GM19193 (cell line): ENCODE measurements around the gene CPNE4.

Experiments
- POLR2A ChIP-seq: IDR thresholded peaks from 4 replicates; pipeline ENCODE4 v1.6.1; 2011; ENCODE audit not compliant: insufficient read depth, insufficient read length; ENCODE audit errors: extremely low read depth

The CPNE4 gene

GRCh38 chr3:131778526-131778925 is 256.3 kb downstream of the CPNE4 start:
- no peak for TF ChIP-seq POLR2A

GRCh38 chr3:131775650-131776049 is 259.2 kb downstream of the CPNE4 start:
- no peak for TF ChIP-seq POLR2A

GRCh38 chr3:131772269-131773026 is 262.4 kb downstream of the CPNE4 start:
- no peak for TF ChIP-seq POLR2A

- TF ChIP-seq POLR2A: no peak
Observed at GRCh38 chr3:131762981-131763564, 271.7 kb downstream of the CPNE4 start.

GRCh38 chr3:131756405-131756804 is 278.4 kb downstream of the CPNE4 start:
- no peak for TF ChIP-seq POLR2A

- no peak for TF ChIP-seq POLR2A
Observed at GRCh38 chr3:131755380-131755779, 279.4 kb downstream of the CPNE4 start.

GRCh38 chr3:131750256-131750655 is 284.6 kb downstream of the CPNE4 start:
- no peak for TF ChIP-seq POLR2A

- no peak for TF ChIP-seq POLR2A
Observed at GRCh38 chr3:131749826-131750225, 285.0 kb downstream of the CPNE4 start.

- TF ChIP-seq POLR2A: no peak
Observed at GRCh38 chr3:131747466-131747865, 287.3 kb downstream of the CPNE4 start.

GRCh38 chr3:131744765-131745164 is 290.0 kb downstream of the CPNE4 start:
- no peak for TF ChIP-seq POLR2A

- TF ChIP-seq POLR2A: no peak
Observed at GRCh38 chr3:131743126-131743525, 291.7 kb downstream of the CPNE4 start.

GRCh38 chr3:131739211-131739610 is 295.6 kb downstream of the CPNE4 start:
- no peak for TF ChIP-seq POLR2A

- no peak for TF ChIP-seq POLR2A
Observed at GRCh38 chr3:131738095-131738494, 296.7 kb downstream of the CPNE4 start.

- no peak for TF ChIP-seq POLR2A
Observed at GRCh38 chr3:131735544-131735943, 299.3 kb downstream of the CPNE4 start.

- TF ChIP-seq POLR2A: no peak
Observed at GRCh38 chr3:131735116-131735515, 299.7 kb downstream of the CPNE4 start.

GRCh38 chr3:131733086-131733841 is 301.6 kb downstream of the CPNE4 start:
- TF ChIP-seq POLR2A: no peak

GRCh38 chr3:131731709-131732108 is 303.1 kb downstream of the CPNE4 start:
- TF ChIP-seq POLR2A: no peak

GRCh38 chr3:131730581-131730980 is 304.2 kb downstream of the CPNE4 start:
- TF ChIP-seq POLR2A: no peak
